ENCODE data around the gene COL20A1. TPM values are rescaled to one million over a fixed set of nuclear protein-coding genes. Genes with fewer than 3 reads are reported as not detected.

COL20A1 gene
- total RNA-seq, 6 experiments from 2014 or later = not detected

DNA sequence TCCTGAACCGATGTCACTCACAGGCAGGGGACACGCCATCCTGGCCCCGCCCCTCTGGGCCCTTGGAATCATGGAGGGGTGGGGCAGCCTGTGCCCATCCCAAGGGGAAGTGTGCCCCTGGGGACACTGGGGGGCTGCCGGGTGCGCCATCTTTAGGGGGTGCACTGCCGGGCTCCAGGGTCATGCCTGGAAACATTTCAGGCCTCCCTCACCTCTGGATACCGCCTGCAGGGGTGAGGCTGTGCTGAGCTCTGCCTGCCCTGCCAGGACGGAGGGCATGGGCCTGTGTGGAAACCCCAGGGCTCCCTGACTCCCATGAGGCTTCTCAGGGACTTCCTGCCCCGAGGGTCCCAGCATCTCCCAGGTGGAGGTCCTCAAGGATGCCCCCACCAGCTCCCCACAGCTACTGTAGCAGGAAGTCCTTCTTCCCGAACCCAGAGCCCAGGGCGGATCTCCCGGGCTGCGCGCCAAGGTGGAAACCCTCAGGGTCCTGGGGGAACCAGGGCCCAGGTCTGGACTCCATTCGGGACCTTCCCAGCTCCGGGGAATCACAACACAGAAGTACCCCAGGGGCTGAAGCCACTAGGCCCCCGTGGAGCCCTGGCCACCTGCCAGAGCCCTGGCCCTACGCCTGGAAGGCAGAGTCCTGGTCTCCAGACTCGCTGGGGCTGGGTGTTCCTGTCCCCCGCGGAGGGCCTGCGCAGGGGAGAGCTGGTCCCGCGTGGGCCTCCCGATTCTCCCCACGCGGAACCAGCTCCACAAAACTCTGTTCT lies 52.5 kb downstream of the COL20A1 start:
- TF ChIP-seq POLR2A (IDR thresholded peaks at IDR 0.05) = no peak
- TF ChIP-seq, protein P1, sequence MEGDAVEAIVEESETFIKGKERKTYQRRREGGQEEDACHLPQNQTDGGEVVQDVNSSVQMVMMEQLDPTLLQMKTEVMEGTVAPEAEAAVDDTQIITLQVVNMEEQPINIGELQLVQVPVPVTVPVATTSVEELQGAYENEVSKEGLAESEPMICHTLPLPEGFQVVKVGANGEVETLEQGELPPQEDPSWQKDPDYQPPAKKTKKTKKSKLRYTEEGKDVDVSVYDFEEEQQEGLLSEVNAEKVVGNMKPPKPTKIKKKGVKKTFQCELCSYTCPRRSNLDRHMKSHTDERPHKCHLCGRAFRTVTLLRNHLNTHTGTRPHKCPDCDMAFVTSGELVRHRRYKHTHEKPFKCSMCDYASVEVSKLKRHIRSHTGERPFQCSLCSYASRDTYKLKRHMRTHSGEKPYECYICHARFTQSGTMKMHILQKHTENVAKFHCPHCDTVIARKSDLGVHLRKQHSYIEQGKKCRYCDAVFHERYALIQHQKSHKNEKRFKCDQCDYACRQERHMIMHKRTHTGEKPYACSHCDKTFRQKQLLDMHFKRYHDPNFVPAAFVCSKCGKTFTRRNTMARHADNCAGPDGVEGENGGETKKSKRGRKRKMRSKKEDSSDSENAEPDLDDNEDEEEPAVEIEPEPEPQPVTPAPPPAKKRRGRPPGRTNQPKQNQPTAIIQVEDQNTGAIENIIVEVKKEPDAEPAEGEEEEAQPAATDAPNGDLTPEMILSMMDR (IDR thresholded peaks at IDR 0.05) = no peak
- Histone ChIP-seq H3K4me3 (no peak overlapping the region), H3K9me3 (no peaks in the 10 kb centered on the region), H3K36me3 (no peaks in the 10 kb centered on the region), H3K4me1 (no peaks in the 10 kb centered on the region), H3K27me3 (no peaks in the 10 kb centered on the region), H3K27ac (no peak overlapping the region)
- DNase-seq (peak in 1 of 3 donors; percentile 49), ATAC-seq (peak; percentile 3 to 24 (median 18))
- no CpG with 5 or more reads among the region's 27 CpGs for WGBS (ENCODE audit: insufficient coverage, low coverage, low lambda C conversion rate, missing lambda C conversion rate)
- intact Hi-C loops (cut with DNase I) = no loop called here

DNA sequence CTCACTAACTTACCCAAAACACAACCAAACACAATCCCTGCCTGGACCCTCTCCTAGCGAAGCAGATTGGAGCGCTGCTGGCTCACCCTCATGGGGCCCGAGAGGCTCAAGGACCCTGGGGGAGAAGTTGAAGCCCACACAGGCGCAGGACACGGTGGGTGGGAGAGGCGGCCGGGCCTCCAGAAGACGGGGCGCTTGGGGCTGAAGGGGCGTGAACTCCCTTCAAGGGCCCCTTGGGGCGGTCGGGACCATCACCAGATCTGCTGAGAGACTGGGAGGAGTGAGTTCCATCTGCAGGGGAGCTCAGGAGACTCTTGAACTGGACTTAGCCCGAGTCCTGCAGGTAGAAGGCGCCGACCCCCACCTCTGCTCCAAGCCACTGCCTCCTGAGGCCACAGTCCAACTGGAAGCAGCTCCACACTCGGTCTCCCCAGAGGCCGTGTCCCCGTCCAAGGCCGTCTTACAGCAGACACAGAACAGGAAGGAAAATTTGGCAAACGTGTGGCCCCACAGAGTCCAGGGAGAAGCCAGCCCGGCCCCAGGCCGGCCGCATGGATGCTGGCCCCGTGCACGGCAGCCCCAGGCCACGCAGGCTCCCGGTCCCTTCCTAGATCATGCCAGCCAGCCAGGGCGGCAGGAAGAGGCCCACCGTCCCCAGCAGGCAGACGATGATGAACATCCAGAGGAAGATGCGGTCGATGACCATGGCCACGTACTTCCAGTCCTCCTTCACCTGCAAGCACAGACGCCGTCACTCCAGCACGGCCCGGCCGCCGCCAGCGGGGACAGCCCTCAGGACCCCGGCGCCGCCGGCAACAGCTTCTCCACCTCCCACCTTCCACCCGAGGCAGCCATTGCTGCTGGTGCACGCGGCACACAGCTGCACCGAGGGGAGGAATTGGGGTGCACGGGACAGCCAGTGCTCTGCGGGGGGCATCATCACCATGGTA lies 53.4 kb downstream of the COL20A1 start:
- Histone ChIP-seq H3K4me1 (no peaks in the 10 kb centered on the region), H3K36me3 (no peaks in the 10 kb centered on the region), H3K4me3 (no peak overlapping the region), H3K9me3 (no peaks in the 10 kb centered on the region), H3K27me3 (no peaks in the 10 kb centered on the region), H3K27ac (no peak overlapping the region)
- peak in 1 of 4 donors; percentile 35 for ATAC-seq
- no peak for TF ChIP-seq POLR2A (IDR thresholded peaks at IDR 0.05)
- TF ChIP-seq, protein P1 (IDR thresholded peaks at IDR 0.05) = no peak
- DNase-seq = peak in 1 of 3 donors; percentile 51
- intact Hi-C loops (cut with DNase I) = no loop called here
- 63% methylated on average over 6 of the region's 50 CpGs for WGBS (ENCODE audit: insufficient coverage, low coverage, low lambda C conversion rate, missing lambda C conversion rate)

DNA sequence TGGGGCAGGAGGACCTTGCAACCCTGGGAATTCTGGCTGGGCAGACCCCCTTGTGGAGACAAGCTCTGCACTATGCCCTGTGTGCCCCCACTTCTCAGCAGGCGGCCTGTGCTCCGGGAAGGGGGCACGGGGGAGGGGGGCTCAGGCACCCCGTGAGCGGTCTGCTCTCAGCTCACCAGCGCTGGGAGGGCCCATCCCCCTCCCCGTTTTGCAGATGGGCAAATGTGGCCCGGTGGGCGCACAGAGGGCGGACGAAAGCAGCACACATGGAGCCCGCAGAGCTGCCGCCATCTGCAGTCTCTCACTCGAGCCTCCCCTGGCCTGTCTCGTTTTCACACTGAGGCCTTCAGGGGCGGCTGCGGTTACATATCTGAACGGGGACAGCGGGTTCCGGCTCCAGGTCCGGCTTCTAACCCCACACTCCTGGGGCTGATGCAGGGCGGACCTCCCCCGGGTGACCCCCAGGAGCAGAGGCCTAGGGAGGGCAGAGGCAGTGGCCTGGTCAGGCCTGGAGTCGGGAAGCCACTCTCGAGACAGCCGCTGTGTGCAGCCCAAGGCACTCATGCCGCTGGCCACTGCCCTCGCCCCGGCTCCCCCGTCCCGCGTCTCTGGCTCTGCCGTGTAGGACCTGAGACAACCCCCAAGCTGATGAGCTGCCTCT lies 54.2 kb downstream of the COL20A1 start:
- DNase-seq (peak in 1 of 3 donors; percentile 46), ATAC-seq (no peak)
- TF ChIP-seq POLR2A (IDR thresholded peaks at IDR 0.05) = no peak
- TF ChIP-seq, protein P1 (IDR thresholded peaks at IDR 0.05) = no peak
- no peak overlapping the region for H3K27ac ChIP-seq
- no peaks in the 10 kb centered on the region for H3K27me3 ChIP-seq
- H3K36me3 ChIP-seq = no peaks in the 10 kb centered on the region
- H3K9me3 ChIP-seq = no peaks in the 10 kb centered on the region
- H3K4me1 ChIP-seq = no peaks in the 10 kb centered on the region
- intact Hi-C loops (cut with DNase I) = no loop called here
- no peak overlapping the region for H3K4me3 ChIP-seq
- WGBS (ENCODE audit: insufficient coverage, low coverage, low lambda C conversion rate, missing lambda C conversion rate) = 82% methylated on average over 10 of the region's 33 CpGs

DNA sequence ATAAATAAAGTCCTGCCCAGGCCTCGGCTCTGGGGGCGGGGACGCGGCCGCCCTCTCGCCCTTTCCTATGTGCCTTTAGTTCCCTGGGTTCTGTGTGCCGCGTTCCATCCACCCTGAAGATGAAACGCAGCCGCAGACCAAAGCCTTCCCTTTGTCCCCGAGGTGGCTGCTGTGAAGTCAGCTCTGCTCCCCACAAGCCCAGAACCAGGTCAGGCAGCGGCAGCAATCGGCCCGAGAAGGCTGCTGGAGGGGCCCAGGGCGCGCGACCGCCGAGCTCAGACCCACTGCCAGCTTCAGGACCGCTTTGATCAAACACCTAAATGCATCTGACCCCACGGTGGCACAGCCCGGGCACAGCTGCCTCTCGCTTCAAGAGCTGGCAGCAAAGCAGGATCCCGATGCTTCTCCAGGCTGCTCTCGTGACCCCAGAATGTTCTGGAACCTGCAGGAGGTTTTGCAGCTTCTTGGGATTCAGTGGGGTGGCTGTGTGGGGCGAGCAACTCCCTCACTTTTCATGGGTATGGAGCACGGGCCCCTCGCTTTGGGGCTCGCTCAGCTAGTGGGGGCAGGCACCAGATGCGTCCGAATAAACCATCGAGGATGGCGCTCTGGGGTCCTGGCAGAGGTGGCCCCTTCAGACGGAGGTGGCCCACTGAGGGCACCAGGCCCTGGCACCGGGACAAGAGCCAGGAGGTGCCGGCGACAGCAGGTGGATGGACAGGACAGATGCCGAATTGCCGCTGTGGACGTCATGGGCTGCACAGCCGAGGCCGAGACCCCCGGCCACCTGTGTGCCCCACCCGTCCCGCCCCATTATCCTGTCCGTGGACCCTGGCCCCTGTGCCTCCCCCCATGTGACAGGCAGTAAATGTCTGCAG lies 55.2 kb downstream of the COL20A1 start:
- no peaks in the 10 kb centered on the region for H3K4me1 ChIP-seq
- no peaks in the 10 kb centered on the region for H3K27me3 ChIP-seq
- H3K27ac ChIP-seq = no peak overlapping the region
- no peaks in the 10 kb centered on the region for H3K9me3 ChIP-seq
- H3K4me3 ChIP-seq = no peak overlapping the region
- DNase-seq (peak in 1 of 3 donors; percentile 46), ATAC-seq (no peak)
- TF ChIP-seq, protein P1 (IDR thresholded peaks at IDR 0.05) = no peak
- no peak for TF ChIP-seq POLR2A (IDR thresholded peaks at IDR 0.05)
- H3K36me3 ChIP-seq = no peaks in the 10 kb centered on the region
- WGBS (ENCODE audit: insufficient coverage, low coverage, low lambda C conversion rate, missing lambda C conversion rate) = 66% methylated on average over 3 of the region's 46 CpGs
- intact Hi-C loops (cut with DNase I) = no loop called here

All from right lobe of liver (tissue), 6 donors.